ENCODE measurements around the gene ABCC5. TPM values are rescaled to one million over a fixed set of nuclear protein-coding genes. Genes with fewer than 3 reads are reported as not detected.
"Not testable (repeated sequence)": the region's sequence is repeated elsewhere in the genome, so short reads cannot be mapped to it uniquely, and the experiment has no call there.

Gene ABCC5
- total RNA-seq, 1 donor from 2014 or later, result 55.8 TPM

GRCh38 chr3:183878071-183878470, 139.6 kb downstream of the ABCC5 start:
- DNase-seq (ENCODE audit: low spot score) (no peak), ATAC-seq (peak; percentile 72)
- intact Hi-C loops (cut with DNase I), result no loop called here

GRCh38 chr3:183877227-183877626, 140.5 kb downstream of the ABCC5 start:
- ATAC-seq; intact Hi-C loops (cut with DNase I); DNase-seq (ENCODE audit: low spot score): not testable (repeated sequence)

GRCh38 chr3:183875411-183875810, 142.3 kb downstream of the ABCC5 start:
- no peak for DNase-seq (ENCODE audit: low spot score)
- intact Hi-C loops (cut with DNase I), result no loop called here
- no peak for ATAC-seq

GRCh38 chr3:183873914-183874313, 143.8 kb downstream of the ABCC5 start:
- no peak for ATAC-seq
- intact Hi-C loops (cut with DNase I), result no loop called here
- no peak for DNase-seq (ENCODE audit: low spot score)

GRCh38 chr3:183871541-183871940, 146.1 kb downstream of the ABCC5 start:
- no peak for ATAC-seq
- intact Hi-C loops (cut with DNase I), result no loop called here
- DNase-seq (ENCODE audit: low spot score), result no peak

- no peak for ATAC-seq
- intact Hi-C loops (cut with DNase I), result no loop called here
- no peak for DNase-seq (ENCODE audit: low spot score)
Observed at GRCh38 chr3:183870563-183870962, 147.1 kb downstream of the ABCC5 start.

Small RNAs within 50 kb of the gene (microRNA-seq; reads per million reads assigned to microRNA genes)
- gene MIR4448, result not detected

Other genes starting within 250 kb of the ABCC5 start
- 1.1 TPM for gene MAP6D1, start 192.3 kb downstream of the ABCC5 start, total RNA-seq
- gene PARL, start 133.0 kb downstream of the ABCC5 start, total RNA-seq, result 57.2 TPM
- not detected for gene HTR3D, start 13.9 kb upstream of the ABCC5 start, total RNA-seq
- not detected for gene HTR3C, start 35.2 kb upstream of the ABCC5 start, total RNA-seq
- gene HTR3E, start 79.2 kb upstream of the ABCC5 start, total RNA-seq, result not detected
- gene EIF2B5, start 117.5 kb upstream of the ABCC5 start, total RNA-seq, result 30.6 TPM
- 57.8 TPM for gene DVL3, start 137.5 kb upstream of the ABCC5 start, total RNA-seq
- 278 TPM for gene AP2M1, start 157.0 kb upstream of the ABCC5 start, total RNA-seq
- 67.4 TPM for gene ABCF3, start 168.3 kb upstream of the ABCC5 start, total RNA-seq
- 0.53 TPM for gene VWA5B2, start 211.7 kb upstream of the ABCC5 start, total RNA-seq
- gene ALG3, start 231.1 kb upstream of the ABCC5 start, total RNA-seq, result 16.7 TPM
- 1.3 TPM for gene EEF1AKMT4, start 231.8 kb upstream of the ABCC5 start, total RNA-seq
- 0.53 TPM for gene CAMK2N2, start 243.7 kb upstream of the ABCC5 start, total RNA-seq

Data from sciatic nerve (tissue), 2 donors.